NB4 (cell line): Measurements from ENCODE around the gene C5AR2.

Experiments
- CTCF ChIP-seq: IDR thresholded peaks from one replicate; pipeline ENCODE4 v1.5.1; 2012; ENCODE audit warnings: low read depth, low read length
- MYC ChIP-seq: IDR thresholded peaks from 2 replicates; pipeline ENCODE4 v1.6.1; 2011; ENCODE audit warnings: low read depth, low read length
- POLR2A ChIP-seq: IDR thresholded peaks from 2 replicates; pipeline ENCODE4 v1.6.1; 2011; ENCODE audit warnings: mild to moderate bottlenecking; ENCODE audit not compliant: insufficient read length; ENCODE audit errors: extremely low read depth
- TF ChIP-seq, protein P1 (sequence below): IDR thresholded peaks from 2 replicates; pipeline ENCODE4 v1.6.1; 2011; ENCODE audit warnings: low read depth, low read length

DNA sequence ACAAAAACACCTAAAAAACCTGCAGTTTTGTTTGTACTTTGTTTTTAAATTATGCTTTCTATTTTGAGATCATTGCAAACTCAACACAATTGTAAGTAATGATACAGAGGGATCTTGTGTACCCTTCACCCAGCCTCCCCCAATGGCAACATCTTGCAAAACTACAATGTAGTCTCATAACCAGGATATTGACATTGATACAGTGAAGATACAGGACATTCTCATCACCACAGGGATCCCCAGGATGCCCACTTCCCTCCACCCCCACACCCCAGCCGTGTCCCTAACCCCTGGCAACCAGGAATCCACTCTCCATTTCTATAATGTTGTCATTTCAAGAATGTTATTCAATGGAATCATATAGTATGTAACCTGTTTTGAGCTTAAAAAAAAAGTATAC is 10.3 kb upstream of the C5AR2 start:
- TF ChIP-seq CTCF (no peak), POLR2A (no peak), MYC (no peak)
- TF ChIP-seq, protein P1, sequence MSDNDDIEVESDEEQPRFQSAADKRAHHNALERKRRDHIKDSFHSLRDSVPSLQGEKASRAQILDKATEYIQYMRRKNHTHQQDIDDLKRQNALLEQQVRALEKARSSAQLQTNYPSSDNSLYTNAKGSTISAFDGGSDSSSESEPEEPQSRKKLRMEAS = no peak
